ENCODE data around the gene PLA2G12A. TPM values are rescaled to one million over a fixed set of nuclear protein-coding genes. Genes with fewer than 3 reads are reported as not detected.

Gene PLA2G12A
- total RNA-seq, 2 experiments from 2014 or later: 9.6 to 10.5 TPM

DNA sequence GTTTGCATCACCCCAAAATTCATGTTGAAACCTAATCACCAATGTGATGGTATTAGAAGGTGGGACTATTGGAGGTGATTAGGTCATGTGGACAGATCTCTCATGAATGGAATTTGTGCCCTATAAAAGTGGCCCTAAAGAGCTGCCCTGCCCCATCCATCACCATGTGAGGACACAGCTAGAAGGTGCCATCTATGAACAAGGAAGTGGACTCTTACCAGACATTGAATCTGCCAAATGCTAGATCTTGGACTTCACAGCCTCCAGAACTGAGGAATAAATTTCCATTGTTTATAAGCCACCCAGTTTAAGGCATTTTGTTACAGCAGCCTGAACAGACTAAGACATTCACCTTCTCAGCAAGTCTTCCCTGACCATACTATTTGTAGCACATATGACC is 7.5 kb downstream of the PLA2G12A start:
- intact Hi-C loops (cut with DNase I, micrococcal nuclease): loop anchor here in 1 of 2 experiments (10.0 kb wide), 1 partner anchor 1098 kb away; the partner anchor contains the start of gene RPL34
- H3K4me3 Mint-ChIP-seq: no peak overlapping the region
- peaks cover 27% of the 10 kb centered on the region for H3K36me3 Mint-ChIP-seq (ENCODE audit: low read depth)
- H3K27ac Mint-ChIP-seq: no peak overlapping the region
- ATAC-seq (ENCODE audit: poor library complexity) (no peak), DNase-seq (no peak)
- Histone ChIP-seq H3K4me1 (ENCODE audit: insufficient read depth, low read length) (no peaks in the 10 kb centered on the region), H3K4me3 (ENCODE audit: low read length) (no peak overlapping the region), H3K27ac (ENCODE audit: low read depth in 1 of 2, low read length in 2 of 2) (no peak overlapping the region), H3K36me3 (ENCODE audit: insufficient read depth, low read length) (peaks cover 8% of the 10 kb centered on the region), H3K27me3 (ENCODE audit: control insufficient read depth in 1 of 2, insufficient read depth in 2 of 2, low read length in 2 of 2) (no peaks in the 10 kb centered on the region), H3K9me3 (ENCODE audit: control insufficient read depth in 1 of 2, insufficient read depth in 1 of 2, low read length in 2 of 2) (no peaks in the 10 kb centered on the region)
- no peaks in the 10 kb centered on the region for H3K27me3 Mint-ChIP-seq
- ChIA-PET POLR2A (no interaction called here), CTCF (no interaction called here)
- no peaks in the 10 kb centered on the region for H3K9me3 Mint-ChIP-seq
- peaks cover 25% of the 10 kb centered on the region for H3K4me1 Mint-ChIP-seq (ENCODE audit: low read depth)
- TF ChIP-seq CTCF (IDR thresholded peaks at IDR 0.05): no peak

DNA sequence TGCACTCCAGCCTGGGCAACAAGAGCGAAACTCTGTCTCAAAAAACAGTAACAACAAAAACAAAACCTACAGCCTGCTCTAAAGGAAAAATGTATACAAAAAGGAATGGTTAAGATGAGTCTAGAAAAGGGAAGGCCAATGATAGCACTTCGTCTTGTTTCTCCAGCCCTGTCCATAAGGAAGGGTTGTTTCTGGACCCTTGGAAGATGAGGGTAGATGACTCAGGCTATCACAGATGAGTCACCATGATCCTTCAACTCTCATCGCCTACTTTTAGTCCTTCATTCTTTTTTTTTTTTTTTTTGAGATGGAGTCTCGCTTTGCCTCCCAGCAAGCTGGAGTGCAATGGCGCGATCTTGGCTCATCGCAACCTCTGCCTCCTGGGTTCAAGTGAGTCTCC is 8.8 kb downstream of the PLA2G12A start:
- no peaks in the 10 kb centered on the region for H3K9me3 Mint-ChIP-seq
- H3K4me3 ChIP-seq (ENCODE audit: low read length): no peak overlapping the region
- ChIA-PET CTCF (no interaction called here), POLR2A (no interaction called here)
- H3K36me3 ChIP-seq (ENCODE audit: insufficient read depth, low read length): peaks cover 21% of the 10 kb centered on the region
- intact Hi-C loops (cut with DNase I, micrococcal nuclease): loop anchor here in 1 of 2 experiments (10.0 kb wide), 1 partner anchor 1096 kb away; the partner anchor contains the start of gene RPL34
- ATAC-seq (ENCODE audit: poor library complexity) (no peak), DNase-seq (no peak)
- no peak overlapping the region for H3K27ac Mint-ChIP-seq
- H3K4me3 Mint-ChIP-seq: no peak overlapping the region
- peaks cover 18% of the 10 kb centered on the region for H3K4me1 Mint-ChIP-seq (ENCODE audit: low read depth)
- no peaks in the 10 kb centered on the region for H3K27me3 ChIP-seq (ENCODE audit: control insufficient read depth in 1 of 2, insufficient read depth in 2 of 2, low read length in 2 of 2)
- no peak overlapping the region for H3K27ac ChIP-seq (ENCODE audit: low read depth in 1 of 2, low read length in 2 of 2)
- no peaks in the 10 kb centered on the region for H3K27me3 Mint-ChIP-seq
- no peaks in the 10 kb centered on the region for H3K4me1 ChIP-seq (ENCODE audit: insufficient read depth, low read length)
- H3K36me3 Mint-ChIP-seq (ENCODE audit: low read depth): peaks cover 35% of the 10 kb centered on the region
- no peak for TF ChIP-seq CTCF (IDR thresholded peaks at IDR 0.05)
- H3K9me3 ChIP-seq (ENCODE audit: control insufficient read depth in 1 of 2, insufficient read depth in 1 of 2, low read length in 2 of 2): no peaks in the 10 kb centered on the region

GRCh38 chr4:109719604-109720003 is 10.3 kb downstream of the PLA2G12A start:
- no peak overlapping the region for H3K27ac ChIP-seq (ENCODE audit: low read depth in 1 of 2, low read length in 2 of 2)
- no peaks in the 10 kb centered on the region for H3K27me3 Mint-ChIP-seq
- DNase-seq (no peak), ATAC-seq (ENCODE audit: poor library complexity) (no peak)
- intact Hi-C loops (cut with DNase I, micrococcal nuclease): loop anchor here in 1 of 2 experiments (10.0 kb wide), 1 partner anchor 1095 kb away; the partner anchor contains the start of gene RPL34
- ChIA-PET CTCF (no interaction called here), POLR2A (no interaction called here)
- peaks cover 16% of the 10 kb centered on the region for H3K4me1 Mint-ChIP-seq (ENCODE audit: low read depth)
- no peaks in the 10 kb centered on the region for H3K9me3 Mint-ChIP-seq
- H3K27me3 ChIP-seq (ENCODE audit: control insufficient read depth in 1 of 2, insufficient read depth in 2 of 2, low read length in 2 of 2): no peaks in the 10 kb centered on the region
- no peaks in the 10 kb centered on the region for H3K9me3 ChIP-seq (ENCODE audit: control insufficient read depth in 1 of 2, insufficient read depth in 1 of 2, low read length in 2 of 2)
- no peaks in the 10 kb centered on the region for H3K4me1 ChIP-seq (ENCODE audit: insufficient read depth, low read length)
- no peak for TF ChIP-seq CTCF (IDR thresholded peaks at IDR 0.05)
- no peak overlapping the region for H3K4me3 ChIP-seq (ENCODE audit: low read length)
- H3K36me3 Mint-ChIP-seq (ENCODE audit: low read depth): peaks cover 34% of the 10 kb centered on the region
- H3K27ac Mint-ChIP-seq: no peak overlapping the region
- no peak overlapping the region for H3K4me3 Mint-ChIP-seq
- peaks cover 16% of the 10 kb centered on the region for H3K36me3 ChIP-seq (ENCODE audit: insufficient read depth, low read length)

Measured in CD4-positive, alpha-beta T cell (primary cell).